GM21423 (cell line): ENCODE results near the gene SPATA3.

Experiments
- ATAC-seq: cut with Tn5 transposase; IDR thresholded peaks from one replicate; pipeline ENCODE4 v1.9.1; 2021; ENCODE audit warnings: mild to moderate bottlenecking, moderate library complexity; ENCODE audit not compliant: unreplicated experiment

Gene SPATA3

GRCh38 chr2:231047923-231048915, 52.3 kb downstream of the SPATA3 start:
- ATAC-seq = no peak

- ATAC-seq = no peak
Observed at GRCh38 chr2:231049286-231050017, 53.5 kb downstream of the SPATA3 start.

- no peak for ATAC-seq
Observed at GRCh38 chr2:231050018-231050901, 54.3 kb downstream of the SPATA3 start.

GRCh38 chr2:231051116-231051515, 55.2 kb downstream of the SPATA3 start:
- ATAC-seq = no peak

- ATAC-seq = peak; percentile 51
Observed at GRCh38 chr2:231052494-231053451, 56.9 kb downstream of the SPATA3 start.

GRCh38 chr2:231053846-231054245, 57.9 kb downstream of the SPATA3 start:
- ATAC-seq = no peak

- ATAC-seq = peak; percentile 71
Observed at GRCh38 chr2:231056453-231057416, 60.8 kb downstream of the SPATA3 start, which contains the start of gene PSMD1. Gene PSMD1 (plus strand): TSS chr2:231056867. CDS start chr2:231057026, 159 bp downstream.

GRCh38 chr2:231057590-231057989, 61.7 kb downstream of the SPATA3 start:
- ATAC-seq = no peak
